Epithelial cell of esophagus (primary cell): ENCODE results near the gene ZNF800.

ENCODE experiments used
- DNase-seq: peaks from one replicate; pipeline ENCODE4 v3.0.0; 2010; ENCODE audit warnings: low read depth
- H3K4me3 ChIP-seq: 2 replicates; pipeline ENCODE4 v1.5.1; 2011; ENCODE audit warnings: mild to moderate bottlenecking, low read length, control low read depth
- TF ChIP-seq, protein P1 (sequence below): IDR thresholded peaks from 2 replicates; pipeline ENCODE4 v1.5.1; 2011; ENCODE audit warnings: low read depth, mild to moderate bottlenecking, low read length, control low read depth, inconsistent platforms; ENCODE audit not compliant: insufficient read depth; ENCODE audit errors: missing control alignments

ZNF800 gene

DNA sequence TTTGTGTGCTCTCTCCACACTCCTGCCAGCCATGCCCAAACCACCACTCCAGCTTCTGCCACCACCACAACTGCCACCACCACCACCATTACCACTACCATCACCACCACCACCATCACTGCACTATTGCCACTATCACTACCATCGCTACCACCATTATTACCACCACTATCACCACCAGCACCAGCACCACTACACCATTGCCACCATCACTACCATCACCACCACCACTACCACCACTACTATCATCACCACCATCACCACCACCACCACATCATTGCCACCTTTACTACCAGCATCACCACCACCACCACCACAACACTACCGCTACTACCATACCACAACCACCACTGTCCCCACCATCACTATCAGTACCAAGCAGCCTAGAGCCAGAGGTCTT is 26.0 kb upstream of the ZNF800 start:
- TF ChIP-seq, protein P1, sequence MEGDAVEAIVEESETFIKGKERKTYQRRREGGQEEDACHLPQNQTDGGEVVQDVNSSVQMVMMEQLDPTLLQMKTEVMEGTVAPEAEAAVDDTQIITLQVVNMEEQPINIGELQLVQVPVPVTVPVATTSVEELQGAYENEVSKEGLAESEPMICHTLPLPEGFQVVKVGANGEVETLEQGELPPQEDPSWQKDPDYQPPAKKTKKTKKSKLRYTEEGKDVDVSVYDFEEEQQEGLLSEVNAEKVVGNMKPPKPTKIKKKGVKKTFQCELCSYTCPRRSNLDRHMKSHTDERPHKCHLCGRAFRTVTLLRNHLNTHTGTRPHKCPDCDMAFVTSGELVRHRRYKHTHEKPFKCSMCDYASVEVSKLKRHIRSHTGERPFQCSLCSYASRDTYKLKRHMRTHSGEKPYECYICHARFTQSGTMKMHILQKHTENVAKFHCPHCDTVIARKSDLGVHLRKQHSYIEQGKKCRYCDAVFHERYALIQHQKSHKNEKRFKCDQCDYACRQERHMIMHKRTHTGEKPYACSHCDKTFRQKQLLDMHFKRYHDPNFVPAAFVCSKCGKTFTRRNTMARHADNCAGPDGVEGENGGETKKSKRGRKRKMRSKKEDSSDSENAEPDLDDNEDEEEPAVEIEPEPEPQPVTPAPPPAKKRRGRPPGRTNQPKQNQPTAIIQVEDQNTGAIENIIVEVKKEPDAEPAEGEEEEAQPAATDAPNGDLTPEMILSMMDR: no peak
- no peak overlapping the region for H3K4me3 ChIP-seq
- no peak for DNase-seq

DNA sequence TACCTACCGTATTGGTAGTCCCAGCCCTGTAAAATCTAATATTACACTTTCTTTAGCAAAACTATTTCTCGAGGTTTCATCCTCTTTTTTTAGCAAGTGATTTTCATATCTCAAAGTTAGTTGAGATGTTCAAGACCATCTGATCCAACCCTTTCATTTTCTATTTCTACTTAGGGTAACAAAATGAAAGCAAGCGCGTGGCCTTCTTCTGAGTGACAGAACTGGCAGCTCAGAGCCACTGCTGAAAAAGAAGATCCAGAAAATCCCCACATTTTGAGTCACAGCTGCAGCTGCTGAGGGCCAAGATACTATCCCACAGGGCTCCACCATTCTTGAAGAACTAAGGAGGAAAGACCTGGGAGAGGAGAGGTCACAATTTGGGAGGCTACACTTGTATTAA is 24.8 kb upstream of the ZNF800 start:
- no peak overlapping the region for H3K4me3 ChIP-seq
- TF ChIP-seq, protein P1: no peak
- DNase-seq: no peak

DNA sequence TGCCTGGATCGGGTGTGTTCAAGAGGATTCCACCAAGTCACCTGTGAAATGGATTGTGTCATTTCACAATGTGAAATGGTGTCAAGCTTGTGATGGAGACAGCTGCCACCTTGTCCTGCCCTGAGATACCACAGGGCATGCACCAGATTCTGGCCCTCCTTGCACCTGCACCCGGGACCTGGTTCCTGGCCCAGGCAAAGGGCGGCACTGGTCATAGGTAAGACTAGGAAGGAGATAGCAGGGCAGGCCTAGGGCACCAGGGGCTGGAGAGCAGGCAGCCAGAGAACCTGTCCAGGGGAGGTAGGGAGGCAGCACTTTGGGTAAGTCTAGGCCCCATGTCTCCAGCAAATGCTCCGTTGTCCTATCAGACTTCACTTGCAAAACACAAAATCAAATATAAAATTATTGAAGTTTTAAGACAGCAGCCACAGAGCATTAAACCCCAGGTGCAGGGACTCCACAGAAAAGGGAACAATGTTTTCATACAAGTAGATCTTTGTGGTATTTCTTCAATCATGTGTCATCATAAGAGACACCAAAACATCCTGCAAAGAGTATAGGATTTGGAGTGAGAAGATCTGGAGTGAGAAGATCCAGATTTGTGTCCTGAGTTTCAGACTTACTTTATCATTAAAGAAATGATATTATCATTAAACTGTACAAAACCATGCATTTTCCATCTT is 22.7 kb upstream of the ZNF800 start:
- no peak overlapping the region for H3K4me3 ChIP-seq
- TF ChIP-seq, protein P1: no peak

DNA sequence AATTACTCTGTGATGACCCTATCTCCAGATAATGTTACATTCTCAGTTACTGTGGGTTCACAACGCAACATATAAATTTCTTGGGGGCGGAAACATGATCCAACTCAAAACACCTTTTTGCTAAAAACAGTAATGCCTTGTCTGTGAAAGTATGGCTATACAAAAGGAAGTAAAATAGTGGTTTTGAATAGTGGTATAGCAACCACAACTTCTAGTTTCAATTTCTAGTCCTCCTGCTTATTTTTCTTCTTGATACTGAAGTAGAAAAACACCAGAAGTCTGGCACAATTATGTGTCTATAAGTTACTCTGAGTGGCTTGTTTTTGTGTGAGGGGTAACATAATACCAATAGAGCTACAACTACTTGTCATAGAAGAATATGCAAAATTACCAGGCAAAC is 21.5 kb upstream of the ZNF800 start:
- no peak overlapping the region for H3K4me3 ChIP-seq
- TF ChIP-seq, protein P1: no peak
- no peak for DNase-seq

More for the DNA sequence above, 22.7 kb upstream of the ZNF800 start:
- no peak for DNase-seq

DNA sequence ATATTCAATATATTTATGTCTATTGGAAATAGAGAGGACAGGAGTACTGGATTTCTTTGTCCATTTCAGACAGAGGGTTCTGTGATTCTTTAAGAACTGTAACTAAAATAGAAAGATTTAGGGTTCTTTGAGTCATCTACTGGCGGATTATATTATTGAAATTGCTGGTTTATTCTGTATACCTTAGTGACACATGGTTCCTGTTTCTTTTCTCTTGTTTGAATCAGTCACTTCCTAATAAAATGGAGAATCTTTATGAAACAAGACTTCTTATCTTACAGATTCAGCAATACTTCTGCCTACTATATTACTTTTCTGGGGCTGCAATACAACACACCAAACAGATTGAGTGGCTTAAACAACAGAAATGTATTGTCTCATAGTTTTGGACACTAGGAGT is 20.8 kb upstream of the ZNF800 start:
- DNase-seq: no peak
- TF ChIP-seq, protein P1: no peak
- H3K4me3 ChIP-seq: no peak overlapping the region

DNA sequence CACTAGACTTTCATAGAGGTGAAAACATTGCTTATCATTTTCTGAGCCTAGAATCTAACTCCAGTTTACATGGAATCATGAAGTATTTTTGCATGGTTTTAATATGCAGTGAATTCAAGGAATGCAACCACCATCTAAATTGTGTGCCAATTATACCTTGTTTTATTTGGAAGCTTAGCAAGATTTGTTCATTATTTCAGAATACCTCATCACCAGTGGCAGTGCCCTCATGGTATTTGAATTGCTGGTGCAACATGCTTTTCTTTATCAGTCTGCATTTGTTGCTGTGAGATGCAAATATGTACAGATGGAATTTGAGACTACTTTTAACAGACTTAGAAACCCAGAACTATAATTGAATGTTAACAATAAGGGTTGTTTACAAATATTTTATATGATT is 18.7 kb upstream of the ZNF800 start:
- DNase-seq: no peak
- H3K4me3 ChIP-seq: no peak overlapping the region
- TF ChIP-seq, protein P1: no peak

DNA sequence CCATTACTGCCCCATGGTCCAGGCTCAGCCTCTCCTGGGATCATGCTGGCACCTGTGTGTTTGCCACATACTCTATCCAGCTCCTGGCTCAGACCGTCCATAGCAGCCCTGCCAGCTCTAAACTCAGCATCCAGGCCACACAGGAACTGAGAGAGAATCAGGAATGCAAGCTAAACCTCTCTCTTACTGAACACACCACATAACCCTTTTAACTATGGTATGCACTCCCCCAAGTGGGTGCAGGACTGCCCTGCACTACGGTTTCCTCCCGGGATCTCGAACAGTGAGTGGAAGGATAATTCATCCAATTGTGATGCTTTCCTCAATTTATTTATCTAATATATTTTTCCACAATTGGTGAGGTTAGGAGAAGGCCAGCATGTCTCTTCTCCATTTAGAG is 17.1 kb upstream of the ZNF800 start:
- no peak for DNase-seq
- H3K4me3 ChIP-seq: no peak overlapping the region
- TF ChIP-seq, protein P1: no peak
